ENCODE measurements around the gene HPCAL1. TPM values are rescaled to one million over a fixed set of nuclear protein-coding genes. Genes with fewer than 3 reads are reported as not detected.

The HPCAL1 gene
- total RNA-seq, 1 donor from 2014 or later: 15.9 TPM

DNA sequence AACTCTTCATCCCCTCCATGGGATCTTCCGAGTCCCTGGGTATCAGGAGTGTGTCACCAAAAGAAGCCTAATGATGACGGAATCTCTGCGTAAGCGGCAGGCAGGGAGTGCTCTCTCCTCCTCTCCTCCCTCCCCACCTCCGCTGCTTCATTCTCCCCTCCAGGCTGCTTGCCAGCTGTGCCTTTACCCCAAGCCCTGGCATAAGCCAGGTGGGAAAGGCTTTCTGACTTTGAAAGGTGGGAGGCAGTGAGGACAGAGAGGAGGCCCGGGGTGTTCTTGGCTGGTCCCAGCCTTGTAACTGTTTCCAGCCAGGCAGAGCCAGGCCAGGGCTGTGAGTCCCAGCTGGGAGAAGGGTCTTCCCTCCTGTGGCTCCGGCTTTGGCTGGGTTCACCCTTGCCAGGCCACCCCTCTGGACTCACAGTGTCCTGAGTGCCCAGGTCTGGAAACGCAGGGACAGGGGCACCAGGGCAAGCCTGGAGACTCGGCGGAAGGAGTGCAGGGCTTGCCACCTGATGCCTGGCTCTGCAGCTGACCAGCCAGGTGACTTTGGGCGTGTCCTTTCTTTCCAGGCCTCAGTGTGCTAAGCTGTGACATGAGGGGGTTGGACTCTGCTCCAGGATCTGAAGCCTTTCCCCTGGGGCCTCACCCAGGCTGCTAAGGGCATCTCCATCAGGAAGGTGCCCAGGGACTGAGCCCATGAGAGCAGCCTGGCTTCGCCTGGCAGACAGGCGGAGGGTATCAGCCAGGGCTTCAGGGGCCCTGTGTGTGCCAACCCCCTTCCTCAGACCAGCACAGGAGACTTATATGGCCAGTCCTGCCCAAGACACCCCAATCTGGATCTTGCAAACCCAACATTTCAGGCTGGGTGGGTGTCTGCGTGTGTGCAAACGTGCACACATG is 32.7 kb upstream of the HPCAL1 start:
- TF ChIP-seq CTCF (IDR thresholded peaks at IDR 0.05): no peak
- no peaks in the 10 kb centered on the region for H3K27me3 Mint-ChIP-seq

GRCh38 chr2:10271509-10271908 is 31.2 kb upstream of the HPCAL1 start:
- CTCF ChIA-PET: interaction anchor here (1.4 to 4.7 kb wide), 3 partner anchors 137 to 164 kb away, joined by 5 to 46 read pairs (median 41); no protein-coding TSS in a partner anchor
- no peak for ATAC-seq (ENCODE audit: low read depth)
- Mint-ChIP-seq H3K9me3 (no peaks in the 10 kb centered on the region), H3K36me3 (ENCODE audit: low read depth) (no peaks in the 10 kb centered on the region), H3K27ac (no peak overlapping the region), H3K4me3 (no peak overlapping the region), H3K27me3 (peaks cover 2% of the 10 kb centered on the region), H3K4me1 (peaks cover 6% of the 10 kb centered on the region)
- no peak for DNase-seq
- intact Hi-C loops (cut with micrococcal nuclease): loop anchor here (5.0 kb wide), 1 partner anchor 396 kb away; no protein-coding TSS in a partner anchor
- TF ChIP-seq CTCF (IDR thresholded peaks at IDR 0.05): no peak
- POLR2A ChIA-PET: no interaction called here

More for the DNA sequence above, 32.7 kb upstream of the HPCAL1 start:
- H3K27ac Mint-ChIP-seq: no peak overlapping the region
- no peak for ATAC-seq (ENCODE audit: low read depth)
- intact Hi-C loops (cut with micrococcal nuclease): loop anchor here (1.0 to 5.0 kb wide), 3 partner anchors 139 to 397 kb away; no protein-coding TSS in a partner anchor
- H3K4me1 Mint-ChIP-seq: peaks cover 6% of the 10 kb centered on the region
- no peaks in the 10 kb centered on the region for H3K36me3 Mint-ChIP-seq (ENCODE audit: low read depth)
- no peaks in the 10 kb centered on the region for H3K9me3 Mint-ChIP-seq
- DNase-seq: no peak
- POLR2A ChIA-PET: interaction anchor here (0.6 kb wide), 1 partner anchor 158 kb away, joined by 4 read pairs; no protein-coding TSS in a partner anchor
- H3K4me3 Mint-ChIP-seq: no peak overlapping the region
- CTCF ChIA-PET: interaction anchor here (1.3 to 4.7 kb wide), 5 partner anchors 110 to 165 kb away, joined by 3 to 46 read pairs (median 5); no protein-coding TSS in a partner anchor

- no peak for ATAC-seq (ENCODE audit: low read depth)
- Mint-ChIP-seq H3K9me3 (no peaks in the 10 kb centered on the region), H3K36me3 (ENCODE audit: low read depth) (no peaks in the 10 kb centered on the region), H3K4me3 (no peak overlapping the region), H3K27me3 (peaks cover 2% of the 10 kb centered on the region), H3K27ac (no peak overlapping the region), H3K4me1 (peaks cover 6% of the 10 kb centered on the region)
- no peak for DNase-seq
- intact Hi-C loops (cut with micrococcal nuclease): loop anchor here (5.0 kb wide), 1 partner anchor 395 kb away; no protein-coding TSS in a partner anchor
- ChIA-PET POLR2A (no interaction called here), CTCF (interaction anchor here (3.4 to 4.7 kb wide), 2 partner anchors 137 to 163 kb away, joined by 41 to 46 read pairs; no protein-coding TSS in a partner anchor)
- TF ChIP-seq CTCF (IDR thresholded peaks at IDR 0.05): no peak
Measured at GRCh38 chr2:10271946-10272345, 30.8 kb upstream of the HPCAL1 start.

DNA sequence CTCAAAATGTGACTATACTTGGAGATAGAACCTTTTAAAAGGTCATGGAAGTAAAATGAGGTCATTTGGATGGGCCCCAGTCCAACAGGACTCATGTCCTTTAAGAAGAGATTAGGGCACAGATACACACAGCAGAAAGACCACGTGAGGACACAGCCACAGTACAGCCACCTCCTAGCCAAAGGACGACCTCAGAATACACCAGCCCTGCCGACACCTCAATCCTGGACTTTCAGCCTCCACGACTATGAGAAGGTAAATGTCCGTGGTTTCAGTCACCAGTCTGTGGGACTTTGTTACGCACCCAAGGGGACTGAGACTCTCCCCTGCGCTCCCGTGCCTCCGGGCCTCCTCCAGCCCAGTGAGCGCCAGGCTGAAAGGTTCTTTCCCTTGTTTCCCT is 30.2 kb upstream of the HPCAL1 start:
- ChIA-PET CTCF (interaction anchor here (4.7 kb wide), 1 partner anchor 163 kb away, joined by 41 read pairs; no protein-coding TSS in a partner anchor), POLR2A (no interaction called here)
- DNase-seq: no peak
- no peak for ATAC-seq (ENCODE audit: low read depth)
- TF ChIP-seq CTCF (IDR thresholded peaks at IDR 0.05): no peak
- peaks cover 2% of the 10 kb centered on the region for H3K27me3 Mint-ChIP-seq
- intact Hi-C loops (cut with micrococcal nuclease): loop anchor here (5.0 kb wide), 1 partner anchor 395 kb away; no protein-coding TSS in a partner anchor
- peaks cover 6% of the 10 kb centered on the region for H3K4me1 Mint-ChIP-seq
- H3K27ac Mint-ChIP-seq: no peak overlapping the region
- H3K36me3 Mint-ChIP-seq (ENCODE audit: low read depth): no peaks in the 10 kb centered on the region
- H3K9me3 Mint-ChIP-seq: no peaks in the 10 kb centered on the region
- H3K4me3 Mint-ChIP-seq: no peak overlapping the region

Data from activated B cell treated with CpG ODN at 0.5 μM for 24 hours (primary cell).